NB4 (cell line): ENCODE data around the gene FBXL17.

Source experiments
- DNase-seq: peaks from one replicate; pipeline ENCODE4 v3.0.0; 2010; ENCODE audit warnings: low read depth
- H3K4me3 ChIP-seq: one replicate; pipeline ENCODE4 v1.5.1; 2011; ENCODE audit warnings: mild to moderate bottlenecking, low read depth, low read length, moderate library complexity
- MYC ChIP-seq: IDR thresholded peaks from 2 replicates; pipeline ENCODE4 v1.6.1; 2011; ENCODE audit warnings: low read depth, low read length
- POLR2A ChIP-seq: IDR thresholded peaks from 2 replicates; pipeline ENCODE4 v1.6.1; 2011; ENCODE audit warnings: mild to moderate bottlenecking; ENCODE audit not compliant: insufficient read length; ENCODE audit errors: extremely low read depth
- TF ChIP-seq, protein P1 (sequence below): IDR thresholded peaks from one replicate; pipeline ENCODE4 v1.5.1; 2012; ENCODE audit warnings: low read depth, low read length
- TF ChIP-seq, protein P2 (sequence below): IDR thresholded peaks from 2 replicates; pipeline ENCODE4 v1.6.1; 2011; ENCODE audit warnings: low read depth, low read length

The FBXL17 gene

DNA sequence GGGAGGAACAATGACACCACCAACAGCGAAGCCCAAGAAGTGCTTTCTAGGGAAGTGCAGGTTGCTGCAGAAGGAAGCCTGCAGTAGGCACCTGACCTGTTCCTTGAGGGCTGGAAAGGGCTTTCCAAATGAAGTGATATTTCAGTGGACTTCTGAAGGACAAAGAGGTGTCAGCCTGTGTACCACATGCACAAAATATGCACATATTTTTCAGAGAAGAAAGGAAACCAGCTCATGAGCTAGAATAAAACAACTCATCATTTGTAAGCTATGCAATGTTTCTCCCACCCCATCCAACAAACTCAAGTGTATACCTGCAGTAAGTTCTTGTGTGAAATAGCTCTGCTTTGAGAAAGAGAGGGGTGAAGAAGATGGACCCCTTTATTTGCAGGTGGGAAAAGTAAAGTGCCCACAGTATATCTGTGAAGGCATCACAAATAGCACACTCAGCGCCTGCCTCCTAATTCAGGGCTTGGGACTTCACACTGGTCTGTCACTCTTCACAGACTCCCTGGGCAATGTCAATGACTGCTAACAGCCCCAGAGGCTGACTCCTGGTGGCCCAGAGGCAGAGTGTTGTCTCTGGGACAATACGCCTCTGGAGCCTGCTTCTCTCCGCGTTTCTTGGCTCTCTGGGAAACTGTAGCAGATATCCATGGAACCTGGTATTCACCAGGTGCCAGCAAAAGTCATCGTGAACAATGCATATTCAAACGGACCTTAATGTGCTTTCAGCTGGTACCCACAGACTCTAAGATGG lies 513.1 kb downstream of the FBXL17 start:
- DNase-seq: no peak
- H3K4me3 ChIP-seq: no peak overlapping the region
- no peak for TF ChIP-seq POLR2A
- TF ChIP-seq, protein P1, sequence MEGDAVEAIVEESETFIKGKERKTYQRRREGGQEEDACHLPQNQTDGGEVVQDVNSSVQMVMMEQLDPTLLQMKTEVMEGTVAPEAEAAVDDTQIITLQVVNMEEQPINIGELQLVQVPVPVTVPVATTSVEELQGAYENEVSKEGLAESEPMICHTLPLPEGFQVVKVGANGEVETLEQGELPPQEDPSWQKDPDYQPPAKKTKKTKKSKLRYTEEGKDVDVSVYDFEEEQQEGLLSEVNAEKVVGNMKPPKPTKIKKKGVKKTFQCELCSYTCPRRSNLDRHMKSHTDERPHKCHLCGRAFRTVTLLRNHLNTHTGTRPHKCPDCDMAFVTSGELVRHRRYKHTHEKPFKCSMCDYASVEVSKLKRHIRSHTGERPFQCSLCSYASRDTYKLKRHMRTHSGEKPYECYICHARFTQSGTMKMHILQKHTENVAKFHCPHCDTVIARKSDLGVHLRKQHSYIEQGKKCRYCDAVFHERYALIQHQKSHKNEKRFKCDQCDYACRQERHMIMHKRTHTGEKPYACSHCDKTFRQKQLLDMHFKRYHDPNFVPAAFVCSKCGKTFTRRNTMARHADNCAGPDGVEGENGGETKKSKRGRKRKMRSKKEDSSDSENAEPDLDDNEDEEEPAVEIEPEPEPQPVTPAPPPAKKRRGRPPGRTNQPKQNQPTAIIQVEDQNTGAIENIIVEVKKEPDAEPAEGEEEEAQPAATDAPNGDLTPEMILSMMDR: no peak
- TF ChIP-seq, protein P2, sequence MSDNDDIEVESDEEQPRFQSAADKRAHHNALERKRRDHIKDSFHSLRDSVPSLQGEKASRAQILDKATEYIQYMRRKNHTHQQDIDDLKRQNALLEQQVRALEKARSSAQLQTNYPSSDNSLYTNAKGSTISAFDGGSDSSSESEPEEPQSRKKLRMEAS: no peak
- TF ChIP-seq MYC: no peak

DNA sequence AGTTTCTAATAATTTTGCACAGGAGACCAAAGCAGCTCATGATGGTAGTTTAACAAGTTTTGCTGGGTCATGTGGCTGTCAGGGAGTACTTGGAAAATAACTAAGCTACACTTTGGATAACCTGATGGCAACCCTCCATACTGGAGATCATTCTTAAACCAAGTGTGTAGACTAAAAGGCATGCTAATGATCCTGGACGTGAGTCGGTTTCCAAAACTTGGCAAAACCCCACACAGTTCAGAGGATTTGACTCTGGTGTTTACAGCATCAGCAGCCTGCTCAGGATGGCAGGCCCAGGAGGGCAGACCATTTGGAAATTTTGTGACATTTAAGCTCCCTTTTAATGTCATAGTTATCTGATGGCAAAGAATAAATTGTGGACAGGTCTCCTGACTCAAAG lies 514.6 kb downstream of the FBXL17 start:
- H3K4me3 ChIP-seq: no peak overlapping the region
- no peak for TF ChIP-seq MYC
- TF ChIP-seq, protein P2: no peak
- TF ChIP-seq, protein P1: no peak
- TF ChIP-seq POLR2A: no peak
- DNase-seq: no peak

DNA sequence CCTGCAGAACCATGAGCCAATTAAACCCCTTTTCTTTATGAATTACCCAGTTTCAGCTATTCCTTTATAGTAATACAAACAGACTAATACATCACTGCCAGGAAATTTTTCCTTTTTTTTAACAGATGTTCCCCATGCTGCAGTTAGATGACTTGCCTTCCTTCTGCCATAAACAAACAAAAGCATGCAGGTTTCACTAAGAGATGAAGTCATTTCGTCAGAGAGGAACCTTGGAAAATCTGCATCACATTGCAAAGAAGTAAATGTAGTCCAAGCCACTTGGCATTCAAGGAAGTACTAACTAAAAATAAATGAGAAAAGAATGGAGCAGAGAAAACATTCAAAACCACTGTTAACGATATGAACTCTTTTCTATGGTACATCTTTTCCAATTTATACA lies 517.1 kb downstream of the FBXL17 start:
- TF ChIP-seq, protein P2: no peak
- TF ChIP-seq, protein P1: no peak
- TF ChIP-seq POLR2A (no peak), MYC (no peak)
- no peak overlapping the region for H3K4me3 ChIP-seq
- DNase-seq: no peak

DNA sequence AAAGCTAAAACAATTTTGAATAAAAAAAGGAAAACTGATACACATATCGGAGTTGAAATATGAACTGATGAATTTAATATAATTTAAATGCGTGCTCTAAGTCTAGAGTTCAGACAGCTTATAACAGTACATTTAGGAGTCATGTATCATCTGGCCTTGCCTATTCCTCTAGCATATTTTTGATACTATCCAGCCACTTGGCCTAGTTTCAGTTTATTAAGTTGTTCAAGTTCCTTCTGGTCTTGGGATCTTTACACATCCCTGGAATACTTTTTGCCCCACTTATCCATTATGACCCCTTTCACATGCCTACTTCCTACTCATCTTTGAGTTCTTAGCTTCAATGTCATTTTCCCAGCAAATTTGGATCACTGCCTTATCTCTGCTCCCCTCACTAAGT lies 518.8 kb downstream of the FBXL17 start:
- DNase-seq: no peak
- TF ChIP-seq, protein P1: no peak
- TF ChIP-seq POLR2A (no peak), MYC (no peak)
- TF ChIP-seq, protein P2: no peak
- H3K4me3 ChIP-seq: no peak overlapping the region

GRCh38 chr5:107861565-107861964 lies 520.3 kb downstream of the FBXL17 start:
- DNase-seq: no peak
- TF ChIP-seq, protein P2: no peak
- no peak for TF ChIP-seq POLR2A
- TF ChIP-seq MYC: no peak
- TF ChIP-seq, protein P1: no peak
- no peak overlapping the region for H3K4me3 ChIP-seq

- DNase-seq: no peak
- H3K4me3 ChIP-seq: no peak overlapping the region
- TF ChIP-seq, protein P2: no peak
- no peak for TF ChIP-seq POLR2A
- TF ChIP-seq, protein P1: no peak
- TF ChIP-seq MYC: no peak
Measured at GRCh38 chr5:107860044-107860443, 521.9 kb downstream of the FBXL17 start.
